ENCODE data around the gene VPS72. TPM values are rescaled to one million over a fixed set of nuclear protein-coding genes. Genes with fewer than 3 reads are reported as not detected.

Gene VPS72
- total RNA-seq, 1 experiment from 2014 or later: 116 TPM

- DNase-seq (ENCODE audit: low read depth, low spot score): no peak
- in situ Hi-C loops (cut with HindIII; ENCODE audit: low pct_unique_long_range_greater_than_20kb, low sequenced_read_pairs): loop anchor here (5.0 kb wide), 1 partner anchor 35 kb away; no protein-coding TSS in a partner anchor
These were observed 57.5 kb downstream of the VPS72 start for GRCh38 chr1:151132335-151133017.

- in situ Hi-C loops (cut with HindIII; ENCODE audit: low pct_unique_long_range_greater_than_20kb, low sequenced_read_pairs): loop anchor here (5.0 kb wide), 1 partner anchor 35 kb away; no protein-coding TSS in a partner anchor
- no peak for DNase-seq (ENCODE audit: low read depth, low spot score)
These were observed 58.2 kb downstream of the VPS72 start for GRCh38 chr1:151131701-151132334.

- no peak for DNase-seq (ENCODE audit: low read depth, low spot score)
- in situ Hi-C loops (cut with HindIII; ENCODE audit: low pct_unique_long_range_greater_than_20kb, low sequenced_read_pairs): loop anchor here (5.0 kb wide), 1 partner anchor 34 kb away; no protein-coding TSS in a partner anchor
These were observed 58.9 kb downstream of the VPS72 start for GRCh38 chr1:151130987-151131586.

DNA sequence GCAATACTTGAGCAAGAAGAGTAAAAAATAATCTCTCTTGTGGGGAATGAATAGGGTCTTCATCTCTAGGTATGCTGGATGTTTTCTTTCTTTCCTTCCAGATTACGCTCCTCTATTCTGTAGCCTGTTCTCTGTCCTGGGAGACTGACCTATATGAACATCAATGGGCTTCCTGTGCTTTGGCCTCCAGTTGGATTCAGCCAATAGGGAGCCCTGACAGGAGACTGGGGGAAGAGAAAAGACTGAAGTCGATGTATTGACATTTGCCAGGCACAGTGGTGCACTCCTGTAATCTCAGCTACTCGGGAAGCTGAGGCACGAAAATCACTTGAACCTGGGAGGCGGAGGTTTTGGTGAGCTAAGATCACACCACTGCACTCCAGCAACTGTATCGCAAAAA is 61.2 kb downstream of the VPS72 start:
- in situ Hi-C loops (cut with HindIII; ENCODE audit: low pct_unique_long_range_greater_than_20kb, low sequenced_read_pairs): no loop called here
- DNase-seq (ENCODE audit: low read depth, low spot score): peak; percentile 72

Other genes with a start within 250 kb of the VPS72 start
- gene CERS2, start 215.4 kb downstream of the VPS72 start, total RNA-seq (2014; rRNA removed; shearing (Covaris generic)): 133 and 162 TPM in 2 replicates
- gene ANXA9, start 207.9 kb downstream of the VPS72 start, total RNA-seq (2014; rRNA removed; shearing (Covaris generic)): 0.48 and 1.1 TPM in 2 replicates
- 11.3 and 13.6 TPM in 2 replicates for gene MINDY1, start 183.3 kb downstream of the VPS72 start, total RNA-seq (2014; rRNA removed; shearing (Covaris generic))
- gene PRUNE1, start 181.7 kb downstream of the VPS72 start, total RNA-seq (2014; rRNA removed; shearing (Covaris generic)): 13.9 and 16.2 TPM in 2 replicates
- 0.11 and 0.16 TPM in 2 replicates for gene BNIPL, start 153.6 kb downstream of the VPS72 start, total RNA-seq (2014; rRNA removed; shearing (Covaris generic))
- gene C1orf56, start 142.4 kb downstream of the VPS72 start, total RNA-seq (2014; rRNA removed; shearing (Covaris generic)): 16.0 and 17.9 TPM in 2 replicates
- 95.8 and 99.9 TPM in 2 replicates for gene CDC42SE1, start 130.6 kb downstream of the VPS72 start, total RNA-seq (2014; rRNA removed; shearing (Covaris generic))
- gene MLLT11, start 129.8 kb downstream of the VPS72 start, total RNA-seq (2014; rRNA removed; shearing (Covaris generic)): 3.5 and 3.6 TPM in 2 replicates
- 6.7 and 8.1 TPM in 2 replicates for gene GABPB2, start 119.4 kb downstream of the VPS72 start, total RNA-seq (2014; rRNA removed; shearing (Covaris generic))
- gene SEMA6C, start 43.6 kb downstream of the VPS72 start, total RNA-seq (2014; rRNA removed; shearing (Covaris generic)): 0.53 and 1.1 TPM in 2 replicates
- not detected in 2 replicates for gene TNFAIP8L2, start 33.5 kb downstream of the VPS72 start, total RNA-seq (2014; rRNA removed; shearing (Covaris generic))
- gene LYSMD1, start 24.3 kb downstream of the VPS72 start, total RNA-seq (2014; rRNA removed; shearing (Covaris generic)): 17.7 and 22.1 TPM in 2 replicates
- gene SCNM1, start 24.1 kb downstream of the VPS72 start, total RNA-seq (2014; rRNA removed; shearing (Covaris generic)): 90.9 and 110 TPM in 2 replicates
- gene TMOD4, start 14.2 kb downstream of the VPS72 start, total RNA-seq (2014; rRNA removed; shearing (Covaris generic)): 0.80 and 1.2 TPM in 2 replicates
- gene PIP5K1A, start 8.4 kb upstream of the VPS72 start, total RNA-seq (2014; rRNA removed; shearing (Covaris generic)): 54.5 and 57.0 TPM in 2 replicates
- gene PSMD4, start 64.5 kb upstream of the VPS72 start, total RNA-seq (2014; rRNA removed; shearing (Covaris generic)): 370 and 398 TPM in 2 replicates
- 29.0 and 31.0 TPM in 2 replicates for gene ZNF687, start 92.1 kb upstream of the VPS72 start, total RNA-seq (2014; rRNA removed; shearing (Covaris generic))
- gene PI4KB, start 137.2 kb upstream of the VPS72 start, total RNA-seq (2014; rRNA removed; shearing (Covaris generic)): 49.4 and 49.6 TPM in 2 replicates
- 102 and 125 TPM in 2 replicates for gene RFX5, start 157.1 kb upstream of the VPS72 start, total RNA-seq (2014; rRNA removed; shearing (Covaris generic))
- 1.4 and 2.6 TPM in 2 replicates for gene SELENBP1, start 182.5 kb upstream of the VPS72 start, total RNA-seq (2014; rRNA removed; shearing (Covaris generic))
- gene PSMB4, start 209.4 kb upstream of the VPS72 start, total RNA-seq (2014; rRNA removed; shearing (Covaris generic)): 940 and 1,049 TPM in 2 replicates

All from SK-MEL-5 (cell line).